CD4-positive, CD25-positive, alpha-beta regulatory T cell (primary cell): Measurements from ENCODE around the gene SCAF8. TPM values are rescaled to one million over a fixed set of nuclear protein-coding genes. Genes with fewer than 3 reads are reported as not detected.
"Not testable (repeated sequence)": the region's sequence is repeated elsewhere in the genome, so short reads cannot be mapped to it uniquely, and the experiment has no call there.

Experiments
- ATAC-seq, 2 donors: fragments of 150-1000 bp; cut with Tn5 transposase; one replicate each; pipeline ENCODE4 v1.10.0; 2021; ENCODE audit warnings: low read depth in 2 of 2, moderate number of reproducible peaks in 2 of 2, moderate library complexity in 1 of 2
- DNase-seq, 3 donors: peaks; one replicate each; pipeline versions ENCODE4 v3.0.0 to v3.0.0-alpha.2; 2012 to 2022; ENCODE audit warnings: mixed read lengths in 1 of 3
- H3K27ac ChIP-seq: one replicate; pipeline ENCODE4 v1.7.0; 2013; ENCODE audit warnings: mild to moderate bottlenecking, low read length; ENCODE audit not compliant: insufficient read depth, poor library complexity, severe bottlenecking
- H3K27me3 ChIP-seq: one replicate; pipeline ENCODE4 v1.7.0; 2013; ENCODE audit warnings: low read length; ENCODE audit not compliant: control insufficient read depth, insufficient read depth
- H3K36me3 ChIP-seq: one replicate; pipeline ENCODE4 v1.7.0; 2013; ENCODE audit warnings: mild to moderate bottlenecking, low read length, moderate library complexity; ENCODE audit not compliant: control insufficient read depth, insufficient read depth
- H3K4me1 ChIP-seq: 2 replicates; pipeline ENCODE4 v1.7.0; 2013; ENCODE audit warnings: mild to moderate bottlenecking, low read length; ENCODE audit not compliant: insufficient read depth, control insufficient read depth, poor library complexity, severe bottlenecking
- H3K4me3 ChIP-seq: one replicate; pipeline ENCODE4 v1.7.0; 2013; ENCODE audit warnings: low read depth, mild to moderate bottlenecking, low read length, moderate library complexity
- H3K9me3 ChIP-seq, 2 experiments: 1 replicate in 1 of 2; 2 replicates in 1 of 2; pipeline ENCODE4 v1.7.0; 2013; ENCODE audit warnings: low read length in 2 of 2, mild to moderate bottlenecking in 1 of 2, moderate library complexity in 1 of 2; ENCODE audit not compliant: control insufficient read depth in 2 of 2
- H3K27ac Mint-ChIP-seq, 3 donors: one replicate each; pipeline ENCODE4 v1.8.0; 2020 to 2022; ENCODE audit warnings: mild to moderate bottlenecking in 3 of 3, mixed read lengths in 3 of 3, moderate library complexity in 2 of 3
- H3K27me3 Mint-ChIP-seq: one replicate; pipeline ENCODE4 v1.8.0; 2022; ENCODE audit warnings: mild to moderate bottlenecking, mixed read lengths
- H3K36me3 Mint-ChIP-seq: one replicate; pipeline ENCODE4 v1.8.0; 2020; ENCODE audit warnings: mixed read lengths
- H3K4me1 Mint-ChIP-seq, 4 donors: one replicate each; pipeline ENCODE4 v1.8.0; 2020 to 2022; ENCODE audit warnings: mixed read lengths in 4 of 4, mild to moderate bottlenecking in 1 of 4
- H3K4me3 Mint-ChIP-seq, 4 donors: one replicate each; pipeline ENCODE4 v1.8.0; 2020 to 2022; ENCODE audit warnings: mild to moderate bottlenecking in 4 of 4, mixed read lengths in 4 of 4, moderate library complexity in 3 of 4
- H3K9me3 Mint-ChIP-seq, 7 donors: one replicate each; pipeline ENCODE4 v1.8.0; 2020 to 2022; ENCODE audit warnings: mixed read lengths in 7 of 7, mild to moderate bottlenecking in 3 of 7, moderate library complexity in 2 of 7
- polyA plus RNA-seq, 4 donors: library from polyadenylated mRNA; unstranded; fragments of 300-500 nt; fragmentation: Illumina TruSeq; gene quantifications; one replicate each; pipeline ENCODE4 v1.2.3, GENCODE V29; 2021
- total RNA-seq: library from RNA; stranded (reverse); gene quantifications from one replicate; pipeline ENCODE4 v1.2.3, GENCODE V29; 2022

Gene SCAF8
- total and polyA plus RNA-seq, 5 donors from 2014 or later = 13.7 to 72.0 (median 15.3) TPM

- no peak overlapping the region for H3K4me3 ChIP-seq
- Mint-ChIP-seq H3K27ac (peak overlapping the region; percentile 11 to 44 (median 44)), H3K4me3 (peak overlapping the region in 1 of 4 donors; percentile 53), H3K36me3 (peaks cover 10% of the 10 kb centered on the region), H3K27me3 (no peaks in the 10 kb centered on the region), H3K9me3 (peaks cover 0 to 1% (median 0%) of the 10 kb centered on the region in 7 donors), H3K4me1 (peaks cover 64 to 90% (median 78%) of the 10 kb centered on the region in 4 donors)
- no peak for DNase-seq
- H3K27ac ChIP-seq = no peak overlapping the region
- no peaks in the 10 kb centered on the region for H3K36me3 ChIP-seq
- no peaks in the 10 kb centered on the region for H3K27me3 ChIP-seq
- ATAC-seq = no peak
- no peaks in the 10 kb centered on the region for H3K9me3 ChIP-seq
- peaks cover 27% of the 10 kb centered on the region for H3K4me1 ChIP-seq
Observed at GRCh38 chr6:154766288-154766687, 33.1 kb downstream of the SCAF8 start.

- Histone ChIP-seq H3K27ac (no peak overlapping the region), H3K9me3 (no peaks in the 10 kb centered on the region), H3K4me1 (peaks cover 25% of the 10 kb centered on the region), H3K36me3 (no peaks in the 10 kb centered on the region), H3K27me3 (no peaks in the 10 kb centered on the region), H3K4me3 (no peak overlapping the region)
- H3K4me1 Mint-ChIP-seq = peaks cover 69 to 96% (median 83%) of the 10 kb centered on the region in 4 donors
- no peaks in the 10 kb centered on the region for H3K9me3 Mint-ChIP-seq
- ATAC-seq = no peak
- peaks cover 15% of the 10 kb centered on the region for H3K36me3 Mint-ChIP-seq
- H3K27me3 Mint-ChIP-seq = no peaks in the 10 kb centered on the region
- H3K27ac Mint-ChIP-seq = peak overlapping the region in 2 of 3 donors; percentile 10 to 44
- no peak for DNase-seq
- H3K4me3 Mint-ChIP-seq = peak overlapping the region in 2 of 4 donors; percentile 27 to 36
Observed at GRCh38 chr6:154767003-154767723, 33.9 kb downstream of the SCAF8 start.

- H3K36me3 ChIP-seq = no peaks in the 10 kb centered on the region
- peaks cover 15% of the 10 kb centered on the region for H3K36me3 Mint-ChIP-seq
- H3K4me3 Mint-ChIP-seq = peak overlapping the region in 1 of 4 donors; percentile 27
- H3K27me3 Mint-ChIP-seq = no peaks in the 10 kb centered on the region
- no peaks in the 10 kb centered on the region for H3K27me3 ChIP-seq
- peaks cover 29% of the 10 kb centered on the region for H3K4me1 ChIP-seq
- peak overlapping the region in 1 of 3 donors; percentile 44 for H3K27ac Mint-ChIP-seq
- no peak for DNase-seq
- H3K4me3 ChIP-seq = peak overlapping the region; percentile 38
- ATAC-seq = no peak
- no peaks in the 10 kb centered on the region for H3K9me3 ChIP-seq
- H3K4me1 Mint-ChIP-seq = peaks cover 69 to 96% (median 82%) of the 10 kb centered on the region in 4 donors
- H3K9me3 Mint-ChIP-seq = no peaks in the 10 kb centered on the region
- no peak overlapping the region for H3K27ac ChIP-seq
Observed at GRCh38 chr6:154768280-154768679, 35.1 kb downstream of the SCAF8 start.

GRCh38 chr6:154773610-154774089 lies 40.4 kb downstream of the SCAF8 start:
- peak; percentile 67 to 73 for ATAC-seq
- Histone ChIP-seq H3K4me1 (peaks cover 12% of the 10 kb centered on the region), H3K4me3 (peak overlapping the region; percentile 82), H3K27ac (peak overlapping the region; percentile 61), H3K9me3 (no peaks in the 10 kb centered on the region), H3K36me3 (peaks cover 11% of the 10 kb centered on the region), H3K27me3 (no peaks in the 10 kb centered on the region)
- H3K4me1 Mint-ChIP-seq = peaks cover 43 to 72% (median 55%) of the 10 kb centered on the region in 4 donors
- H3K4me3 Mint-ChIP-seq = peak overlapping the region; percentile 6 to 64 (median 56)
- peak in 2 of 3 donors; percentile 38 to 77 for DNase-seq
- no peaks in the 10 kb centered on the region for H3K9me3 Mint-ChIP-seq
- H3K27ac Mint-ChIP-seq = peak overlapping the region; percentile 23 to 75 (median 71)
- H3K27me3 Mint-ChIP-seq = no peaks in the 10 kb centered on the region
- peaks cover 30% of the 10 kb centered on the region for H3K36me3 Mint-ChIP-seq

GRCh38 chr6:154779157-154779556 lies 45.9 kb downstream of the SCAF8 start:
- not testable (repeated sequence) for DNase-seq, H3K27me3 Mint-ChIP-seq, H3K4me3 ChIP-seq, ATAC-seq, H3K4me3 Mint-ChIP-seq, H3K27ac ChIP-seq, H3K4me1 ChIP-seq, H3K9me3 Mint-ChIP-seq, H3K9me3 ChIP-seq, H3K27me3 ChIP-seq
- Mint-ChIP-seq H3K36me3 (peaks cover 38% of the 10 kb centered on the region), H3K4me1 (peaks cover 26 to 59% (median 42%) of the 10 kb centered on the region in 4 donors), H3K27ac (peak overlapping the region in 2 of 3 donors; percentile 7 to 52)
- H3K36me3 ChIP-seq = peaks cover 43% of the 10 kb centered on the region

- peak overlapping the region in 2 of 3 donors; percentile 16 to 47 for H3K27ac Mint-ChIP-seq
Observed at GRCh38 chr6:154782193-154782592, 49.0 kb downstream of the SCAF8 start.

GRCh38 chr6:154783229-154783628 lies 50.0 kb downstream of the SCAF8 start:
- Histone ChIP-seq H3K27me3 (no peaks in the 10 kb centered on the region), H3K36me3 (peaks cover 44% of the 10 kb centered on the region), H3K9me3 (no peaks in the 10 kb centered on the region), H3K4me1 (peaks cover 15% of the 10 kb centered on the region), H3K27ac (no peak overlapping the region), H3K4me3 (no peak overlapping the region)
- H3K27ac Mint-ChIP-seq = peak overlapping the region in 2 of 3 donors; percentile 2 to 21
- H3K4me1 Mint-ChIP-seq = peaks cover 32 to 60% (median 53%) of the 10 kb centered on the region in 4 donors
- no peaks in the 10 kb centered on the region for H3K27me3 Mint-ChIP-seq
- H3K9me3 Mint-ChIP-seq = no peaks in the 10 kb centered on the region
- peaks cover 26% of the 10 kb centered on the region for H3K36me3 Mint-ChIP-seq
- H3K4me3 Mint-ChIP-seq = no peak overlapping the region
- ATAC-seq = no peak
- no peak for DNase-seq

More at GRCh38 chr6:154782193-154782592, 49.0 kb downstream of the SCAF8 start:
- H3K4me3 Mint-ChIP-seq = no peak overlapping the region
- H3K36me3 ChIP-seq = peaks cover 43% of the 10 kb centered on the region
- ATAC-seq (no peak), DNase-seq (no peak)
- peaks cover 26% of the 10 kb centered on the region for H3K36me3 Mint-ChIP-seq
- H3K27me3 Mint-ChIP-seq = no peaks in the 10 kb centered on the region
- H3K4me1 Mint-ChIP-seq = peaks cover 31 to 60% (median 51%) of the 10 kb centered on the region in 4 donors
- no peaks in the 10 kb centered on the region for H3K9me3 ChIP-seq
- H3K9me3 Mint-ChIP-seq = no peaks in the 10 kb centered on the region
- H3K4me1 ChIP-seq = peaks cover 15% of the 10 kb centered on the region
- H3K27ac ChIP-seq = no peak overlapping the region
- no peak overlapping the region for H3K4me3 ChIP-seq
- H3K27me3 ChIP-seq = no peaks in the 10 kb centered on the region
